Body of pancreas (tissue), 4 donors: ENCODE data around the gene COMP. TPM values are rescaled to one million over a fixed set of nuclear protein-coding genes. Genes with fewer than 3 reads are reported as not detected.

Experiments
- ATAC-seq: fragments of 150-250 bp; one replicate; pipeline ENCODE4 v1.9.1; 2016
- DNase-seq, 4 donors: peaks; one replicate each; pipeline ENCODE4 v3.0.0-alpha.2; 2019
- H3K27ac ChIP-seq, 4 donors: fragments of 200-600 bp; sonication (generic); 1 replicate in 3 of 4; 2 replicates in 1 of 4; pipeline versions ENCODE4 v1.5.1 to v1.6.1; 2016 to 2019; ENCODE audit warnings: mild to moderate bottlenecking in 1 of 4, mixed read lengths in 1 of 4, moderate library complexity in 1 of 4
- H3K27me3 ChIP-seq, 2 donors: fragments of 200-600 bp; sonication (generic); one replicate each; pipeline ENCODE4 v1.6.0; 2016; ENCODE audit warnings: mild to moderate bottlenecking in 1 of 2
- H3K36me3 ChIP-seq, 2 donors: fragments of 200-600 bp; sonication (generic); replicated peaks in 1 of 2; 2 replicates each; pipeline ENCODE4 v1.5.1; 2016; ENCODE audit warnings: low read depth in 2 of 2; ENCODE audit not compliant: insufficient read depth in 1 of 2
- H3K4me1 ChIP-seq: fragments of 200-600 bp; sonication (generic); one replicate; pipeline ENCODE4 v1.6.0; 2016
- H3K4me3 ChIP-seq, 2 donors: fragments of 200-600 bp; sonication (generic); 1 replicate in 1 of 2; 2 replicates in 1 of 2; pipeline ENCODE4 v1.5.1; 2016 to 2019
- H3K9me3 ChIP-seq, 3 donors: fragments of 200-600 bp; sonication (generic); 1 replicate in 2 of 3; 2 replicates in 1 of 3; pipeline ENCODE4 v1.5.1; 2016
- CTCF ChIP-seq, 7 experiments: fragments of 450-650 bp in 4 of 7; fragments of 200-600 bp in 3 of 7; sonication (generic) in 3 of 7; IDR thresholded peaks; one replicate each; pipeline ENCODE4 v1.5.1; 2016 to 2019; ENCODE audit warnings: antibody characterized with exemption in 7 of 7
- POLR2A ChIP-seq, 3 donors: fragments of 450-650 bp; IDR thresholded peaks; one replicate each; pipeline ENCODE4 v1.6.1; 2016; ENCODE audit warnings: antibody characterized with exemption in 3 of 3, mild to moderate bottlenecking in 2 of 3
- WGBS, 2 donors: methylation state at CpG; one replicate each; pipeline ENCODE4 v1.1.5; 2017; 5-methylcytosine and 5-hydroxymethylcytosine counted together
- intact Hi-C: fragments of 100-400 bp; cut with DNase I; formaldehyde crosslinking; loops from one replicate; pipeline ENCODE4 v1.15.1; 2023
- total RNA-seq, 2 donors: library from RNA; depleted of rRNA; stranded (reverse); fragments of >200 nt; gene quantifications; one replicate each; pipeline ENCODE4 v1.1.0, GENCODE V29; 2016

The COMP gene
- total RNA-seq, 2 donors from 2014 or later: 0.33 to 6.0 TPM

GRCh38 chr19:18785179-18786124 lies 5.7 kb downstream of the COMP start:
- DNase-seq: peak; percentile 75 to 84 (median 78)
- 7 to 11% methylated on average over 15 to 63 of the region's 65 CpGs for WGBS, 2 donors
- TF ChIP-seq CTCF (IDR thresholded peaks at IDR 0.05): no peak
- no peak for TF ChIP-seq POLR2A (IDR thresholded peaks at IDR 0.05)
- peak; percentile 74 for ATAC-seq
- Histone ChIP-seq H3K27ac (no peak overlapping the region), H3K4me1 (peaks cover 39% of the 10 kb centered on the region), H3K4me3 (no peak overlapping the region), H3K36me3 (no peaks in the 10 kb centered on the region), H3K27me3 (peaks cover 16 to 35% of the 10 kb centered on the region in 2 donors), H3K9me3 (no peaks in the 10 kb centered on the region)
- intact Hi-C loops: no loop called here

GRCh38 chr19:18784786-18785120 lies 6.4 kb downstream of the COMP start:
- DNase-seq (no peak), ATAC-seq (no peak)
- H3K36me3 ChIP-seq: no peaks in the 10 kb centered on the region
- no peak overlapping the region for H3K4me3 ChIP-seq
- TF ChIP-seq CTCF (IDR thresholded peaks at IDR 0.05) (no peak), POLR2A (IDR thresholded peaks at IDR 0.05) (no peak)
- intact Hi-C loops: no loop called here
- peaks cover 15 to 28% of the 10 kb centered on the region in 2 donors for H3K27me3 ChIP-seq
- no peak overlapping the region for H3K27ac ChIP-seq
- no peaks in the 10 kb centered on the region for H3K9me3 ChIP-seq
- 65 to 76% methylated on average over 16 of the region's 16 CpGs for WGBS, 2 donors
- H3K4me1 ChIP-seq: peaks cover 32% of the 10 kb centered on the region

DNA sequence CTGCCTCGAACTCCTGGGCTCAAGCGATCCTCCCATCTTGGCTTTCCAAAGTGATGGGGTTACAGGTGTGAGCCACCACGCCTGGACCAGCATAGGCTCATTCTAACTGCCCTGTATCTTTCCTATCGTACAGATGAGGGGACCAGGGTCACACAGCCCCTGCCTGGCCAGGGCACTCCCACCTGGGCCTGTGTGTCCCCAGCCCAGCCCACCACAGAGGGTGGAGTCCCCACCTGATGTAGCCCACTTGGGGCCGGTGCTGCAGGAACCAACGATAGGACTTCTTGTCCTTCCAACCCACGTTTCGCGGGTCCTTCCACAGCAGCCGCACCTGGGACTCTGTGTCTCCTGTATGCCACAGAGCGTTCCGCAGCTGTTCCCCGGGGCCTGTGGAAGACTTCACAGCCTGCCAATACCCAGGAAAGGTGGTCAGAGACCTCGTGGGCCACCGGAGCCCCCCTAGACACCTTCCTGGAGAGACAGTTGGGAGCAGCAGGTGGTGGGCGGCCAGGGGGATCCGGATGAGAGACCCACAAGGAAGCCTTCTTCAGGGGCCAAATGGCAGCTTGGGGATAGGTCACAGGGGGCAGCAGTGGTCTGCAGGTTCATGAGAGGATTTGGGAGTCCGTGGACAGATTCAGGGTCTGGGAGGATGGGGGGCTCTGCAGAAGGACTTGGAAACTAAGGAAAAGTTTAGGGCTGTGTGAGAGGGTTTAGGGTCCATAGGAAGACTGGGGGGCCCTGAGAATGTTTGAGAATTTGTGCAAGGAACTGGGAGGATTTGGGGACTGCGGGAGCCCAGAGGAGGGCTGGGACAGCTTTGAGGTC lies 6.9 kb downstream of the COMP start:
- no peak overlapping the region for H3K27ac ChIP-seq
- ATAC-seq (no peak), DNase-seq (no peak)
- H3K4me3 ChIP-seq: no peak overlapping the region
- no peak for TF ChIP-seq POLR2A (IDR thresholded peaks at IDR 0.05)
- no peak for TF ChIP-seq CTCF (IDR thresholded peaks at IDR 0.05)
- no peaks in the 10 kb centered on the region for H3K9me3 ChIP-seq
- peaks cover 26% of the 10 kb centered on the region for H3K4me1 ChIP-seq
- H3K27me3 ChIP-seq: peaks cover 9 to 22% of the 10 kb centered on the region in 2 donors
- H3K36me3 ChIP-seq: no peaks in the 10 kb centered on the region
- 76 to 93% methylated on average over 8 to 19 of the region's 19 CpGs for WGBS, 2 donors
- intact Hi-C loops: no loop called here

DNA sequence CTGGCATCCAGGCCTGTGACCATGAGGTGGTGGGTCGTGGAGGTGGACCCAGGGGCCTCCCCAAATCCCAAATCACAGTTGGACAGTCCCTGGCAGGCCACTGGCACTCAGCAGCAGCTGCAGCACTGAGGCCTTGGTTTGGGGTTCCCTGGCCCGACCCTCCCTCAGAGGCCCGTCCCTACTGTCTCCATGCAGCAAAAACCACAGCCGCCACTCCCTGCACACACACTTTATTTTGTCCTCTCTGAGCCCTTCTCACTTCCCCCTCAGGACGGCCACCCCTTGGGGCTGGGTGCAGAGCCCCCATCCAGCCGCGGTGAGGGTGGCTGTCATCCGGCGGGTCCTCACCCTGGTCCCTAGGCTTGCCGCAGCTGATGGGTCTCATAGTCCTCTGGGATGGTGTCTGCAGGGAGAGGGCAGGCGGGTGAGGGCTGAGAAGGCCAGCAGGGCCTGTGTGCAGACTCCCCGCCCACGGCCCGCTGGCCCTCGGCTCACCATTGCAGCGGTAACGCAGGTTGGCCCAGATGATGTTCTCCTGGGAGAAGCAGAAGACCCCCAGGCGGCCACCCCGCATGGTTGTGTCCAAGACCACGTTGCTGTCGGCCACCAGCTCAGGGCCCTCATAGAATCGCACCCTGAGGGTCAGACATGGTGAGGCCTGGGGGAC lies 8.4 kb downstream of the COMP start:
- TF ChIP-seq CTCF (IDR thresholded peaks at IDR 0.05) (no peak), POLR2A (IDR thresholded peaks at IDR 0.05) (no peak)

More for the DNA sequence above, 8.4 kb downstream of the COMP start:
- no peak for ATAC-seq
- no peak overlapping the region for H3K27ac ChIP-seq
- no peaks in the 10 kb centered on the region for H3K36me3 ChIP-seq
- 87 to 93% methylated on average over 3 to 22 of the region's 22 CpGs for WGBS, 2 donors
- H3K4me3 ChIP-seq: no peak overlapping the region
- H3K27me3 ChIP-seq: peaks cover 0 to 7% of the 10 kb centered on the region in 2 donors
- H3K4me1 ChIP-seq: peaks cover 11% of the 10 kb centered on the region
- no peak for DNase-seq
- H3K9me3 ChIP-seq: no peaks in the 10 kb centered on the region
- intact Hi-C loops: no loop called here
